Measurements from ENCODE around the gene MON2. TPM values are rescaled to one million over a fixed set of nuclear protein-coding genes. Genes with fewer than 3 reads are reported as not detected.

The MON2 gene
- total and polyA plus RNA-seq, 2 of the 13 experiments (the other 11 are each of a cell fraction or from before 2014, with no cell fraction given), result 10.5 to 24.8 TPM

DNA sequence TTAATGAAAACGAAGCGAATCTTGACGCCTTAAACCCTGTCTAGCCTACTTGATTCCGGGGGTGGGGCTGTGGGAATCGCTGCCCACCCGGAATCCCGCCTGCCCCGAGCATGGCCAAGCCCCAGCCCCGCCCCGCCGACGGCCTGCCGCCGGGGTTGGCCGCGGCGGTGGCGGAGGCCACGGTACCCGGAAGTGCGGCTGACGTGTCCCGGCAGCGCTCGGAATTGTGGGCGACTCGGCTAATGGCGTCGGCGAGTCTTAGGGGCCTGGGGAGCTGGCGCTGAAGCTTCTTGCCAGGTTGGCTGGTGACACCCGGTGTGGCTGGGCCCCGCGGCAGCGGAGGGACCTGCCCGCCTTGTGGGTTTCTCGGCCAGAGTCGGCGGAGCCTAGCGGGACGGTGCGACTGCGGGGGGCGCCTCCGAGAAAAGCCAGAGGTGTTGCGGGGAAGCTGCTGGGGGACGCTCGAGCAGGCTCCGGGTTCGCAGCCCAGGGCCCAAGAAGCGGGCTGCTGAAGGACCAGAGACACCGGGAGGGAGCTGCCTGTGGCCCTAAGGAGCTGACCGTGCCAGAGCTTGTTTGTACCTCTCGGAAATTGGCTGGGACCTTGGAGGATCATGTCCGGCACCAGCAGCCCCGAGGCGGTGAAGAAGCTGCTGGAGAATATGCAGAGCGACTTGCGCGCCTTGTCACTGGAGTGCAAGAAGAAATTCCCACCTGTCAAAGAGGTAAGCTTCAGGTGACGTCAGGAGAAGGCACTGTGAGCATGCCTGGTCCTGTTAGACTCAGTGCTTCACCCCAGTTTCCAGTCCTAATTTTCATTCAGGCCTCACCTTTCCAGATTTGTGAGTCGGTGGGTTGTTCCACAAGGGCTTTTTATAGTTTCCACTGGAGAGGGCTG is at the start of gene MON2 (continued):
- TF ChIP-seq, protein P1, sequence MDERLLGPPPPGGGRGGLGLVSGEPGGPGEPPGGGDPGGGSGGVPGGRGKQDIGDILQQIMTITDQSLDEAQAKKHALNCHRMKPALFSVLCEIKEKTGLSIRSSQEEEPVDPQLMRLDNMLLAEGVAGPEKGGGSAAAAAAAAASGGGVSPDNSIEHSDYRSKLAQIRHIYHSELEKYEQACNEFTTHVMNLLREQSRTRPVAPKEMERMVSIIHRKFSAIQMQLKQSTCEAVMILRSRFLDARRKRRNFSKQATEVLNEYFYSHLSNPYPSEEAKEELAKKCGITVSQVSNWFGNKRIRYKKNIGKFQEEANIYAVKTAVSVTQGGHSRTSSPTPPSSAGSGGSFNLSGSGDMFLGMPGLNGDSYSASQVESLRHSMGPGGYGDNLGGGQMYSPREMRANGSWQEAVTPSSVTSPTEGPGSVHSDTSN (CRISPR knock-in tag; IDR thresholded peaks at IDR 0.05), result no peak
- TF ChIP-seq CHD4 (IDR thresholded peaks at IDR 0.05; ENCODE audit: borderline replicate concordance, low read length) (no peak), KLF13 (CRISPR knock-in tag; IDR thresholded peaks at IDR 0.05) (no peak), YEATS2 (CRISPR knock-in tag; IDR thresholded peaks at IDR 0.05; ENCODE audit: borderline replicate concordance) (peak; percentile 81; the same call in 1 of the 2 replicates), RFXAP (CRISPR knock-in tag; IDR thresholded peaks at IDR 0.05; ENCODE audit: borderline replicate concordance) (0 out of 2 replicates have a peak, but pooled peaks have one; percentile 69), ZNF530 (CRISPR knock-in tag; IDR thresholded peaks at IDR 0.05; ENCODE audit: low read depth) (no peak), ZNF569 (CRISPR knock-in tag; IDR thresholded peaks at IDR 0.05; ENCODE audit: borderline replicate concordance) (no peak), MAFF (IDR thresholded peaks at IDR 0.05; ENCODE audit: low read depth, low read length) (no peak), LCORL (IDR thresholded peaks at IDR 0.05) (no peak), LCORL (CRISPR knock-in tag; IDR thresholded peaks at IDR 0.05) (peak; percentile 24; the same call in 1 of the 2 replicates), NFKBIZ (CRISPR knock-in tag; IDR thresholded peaks at IDR 0.05) (no peak), SP5 (CRISPR knock-in tag; IDR thresholded peaks at IDR 0.05; ENCODE audit: borderline replicate concordance, low read depth) (0 out of 2 replicates have a peak, but pooled peaks have one; percentile 25), MATR3 (CRISPR knock-in tag; IDR thresholded peaks at IDR 0.05) (no peak), NR3C1 (CRISPR knock-in tag; IDR thresholded peaks at IDR 0.05) (no peak), ONECUT2 (CRISPR knock-in tag; IDR thresholded peaks at IDR 0.05) (no peak), ZNF256 (CRISPR knock-in tag; conservative IDR thresholded peaks at IDR 0.05) (peak; percentile 56; the same call in 1 of the 2 replicates)
- TF ChIP-seq, protein P2, sequence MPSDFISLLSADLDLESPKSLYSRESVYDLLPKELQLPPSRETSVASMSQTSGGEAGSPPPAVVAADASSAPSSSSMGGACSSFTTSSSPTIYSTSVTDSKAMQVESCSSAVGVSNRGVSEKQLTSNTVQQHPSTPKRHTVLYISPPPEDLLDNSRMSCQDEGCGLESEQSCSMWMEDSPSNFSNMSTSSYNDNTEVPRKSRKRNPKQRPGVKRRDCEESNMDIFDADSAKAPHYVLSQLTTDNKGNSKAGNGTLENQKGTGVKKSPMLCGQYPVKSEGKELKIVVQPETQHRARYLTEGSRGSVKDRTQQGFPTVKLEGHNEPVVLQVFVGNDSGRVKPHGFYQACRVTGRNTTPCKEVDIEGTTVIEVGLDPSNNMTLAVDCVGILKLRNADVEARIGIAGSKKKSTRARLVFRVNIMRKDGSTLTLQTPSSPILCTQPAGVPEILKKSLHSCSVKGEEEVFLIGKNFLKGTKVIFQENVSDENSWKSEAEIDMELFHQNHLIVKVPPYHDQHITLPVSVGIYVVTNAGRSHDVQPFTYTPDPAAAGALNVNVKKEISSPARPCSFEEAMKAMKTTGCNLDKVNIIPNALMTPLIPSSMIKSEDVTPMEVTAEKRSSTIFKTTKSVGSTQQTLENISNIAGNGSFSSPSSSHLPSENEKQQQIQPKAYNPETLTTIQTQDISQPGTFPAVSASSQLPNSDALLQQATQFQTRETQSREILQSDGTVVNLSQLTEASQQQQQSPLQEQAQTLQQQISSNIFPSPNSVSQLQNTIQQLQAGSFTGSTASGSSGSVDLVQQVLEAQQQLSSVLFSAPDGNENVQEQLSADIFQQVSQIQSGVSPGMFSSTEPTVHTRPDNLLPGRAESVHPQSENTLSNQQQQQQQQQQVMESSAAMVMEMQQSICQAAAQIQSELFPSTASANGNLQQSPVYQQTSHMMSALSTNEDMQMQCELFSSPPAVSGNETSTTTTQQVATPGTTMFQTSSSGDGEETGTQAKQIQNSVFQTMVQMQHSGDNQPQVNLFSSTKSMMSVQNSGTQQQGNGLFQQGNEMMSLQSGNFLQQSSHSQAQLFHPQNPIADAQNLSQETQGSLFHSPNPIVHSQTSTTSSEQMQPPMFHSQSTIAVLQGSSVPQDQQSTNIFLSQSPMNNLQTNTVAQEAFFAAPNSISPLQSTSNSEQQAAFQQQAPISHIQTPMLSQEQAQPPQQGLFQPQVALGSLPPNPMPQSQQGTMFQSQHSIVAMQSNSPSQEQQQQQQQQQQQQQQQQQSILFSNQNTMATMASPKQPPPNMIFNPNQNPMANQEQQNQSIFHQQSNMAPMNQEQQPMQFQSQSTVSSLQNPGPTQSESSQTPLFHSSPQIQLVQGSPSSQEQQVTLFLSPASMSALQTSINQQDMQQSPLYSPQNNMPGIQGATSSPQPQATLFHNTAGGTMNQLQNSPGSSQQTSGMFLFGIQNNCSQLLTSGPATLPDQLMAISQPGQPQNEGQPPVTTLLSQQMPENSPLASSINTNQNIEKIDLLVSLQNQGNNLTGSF (CRISPR knock-in tag; IDR thresholded peaks at IDR 0.05), result peak; percentile 65; the same call in 1 of the 2 replicates
- TF ChIP-seq, protein P3, sequence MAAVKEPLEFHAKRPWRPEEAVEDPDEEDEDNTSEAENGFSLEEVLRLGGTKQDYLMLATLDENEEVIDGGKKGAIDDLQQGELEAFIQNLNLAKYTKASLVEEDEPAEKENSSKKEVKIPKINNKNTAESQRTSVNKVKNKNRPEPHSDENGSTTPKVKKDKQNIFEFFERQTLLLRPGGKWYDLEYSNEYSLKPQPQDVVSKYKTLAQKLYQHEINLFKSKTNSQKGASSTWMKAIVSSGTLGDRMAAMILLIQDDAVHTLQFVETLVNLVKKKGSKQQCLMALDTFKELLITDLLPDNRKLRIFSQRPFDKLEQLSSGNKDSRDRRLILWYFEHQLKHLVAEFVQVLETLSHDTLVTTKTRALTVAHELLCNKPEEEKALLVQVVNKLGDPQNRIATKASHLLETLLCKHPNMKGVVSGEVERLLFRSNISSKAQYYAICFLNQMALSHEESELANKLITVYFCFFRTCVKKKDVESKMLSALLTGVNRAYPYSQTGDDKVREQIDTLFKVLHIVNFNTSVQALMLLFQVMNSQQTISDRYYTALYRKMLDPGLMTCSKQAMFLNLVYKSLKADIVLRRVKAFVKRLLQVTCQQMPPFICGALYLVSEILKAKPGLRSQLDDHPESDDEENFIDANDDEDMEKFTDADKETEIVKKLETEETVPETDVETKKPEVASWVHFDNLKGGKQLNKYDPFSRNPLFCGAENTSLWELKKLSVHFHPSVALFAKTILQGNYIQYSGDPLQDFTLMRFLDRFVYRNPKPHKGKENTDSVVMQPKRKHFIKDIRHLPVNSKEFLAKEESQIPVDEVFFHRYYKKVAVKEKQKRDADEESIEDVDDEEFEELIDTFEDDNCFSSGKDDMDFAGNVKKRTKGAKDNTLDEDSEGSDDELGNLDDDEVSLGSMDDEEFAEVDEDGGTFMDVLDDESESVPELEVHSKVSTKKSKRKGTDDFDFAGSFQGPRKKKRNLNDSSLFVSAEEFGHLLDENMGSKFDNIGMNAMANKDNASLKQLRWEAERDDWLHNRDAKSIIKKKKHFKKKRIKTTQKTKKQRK (IDR thresholded peaks at IDR 0.05; ENCODE audit: low read length), result no peak
- TF ChIP-seq, protein P4, sequence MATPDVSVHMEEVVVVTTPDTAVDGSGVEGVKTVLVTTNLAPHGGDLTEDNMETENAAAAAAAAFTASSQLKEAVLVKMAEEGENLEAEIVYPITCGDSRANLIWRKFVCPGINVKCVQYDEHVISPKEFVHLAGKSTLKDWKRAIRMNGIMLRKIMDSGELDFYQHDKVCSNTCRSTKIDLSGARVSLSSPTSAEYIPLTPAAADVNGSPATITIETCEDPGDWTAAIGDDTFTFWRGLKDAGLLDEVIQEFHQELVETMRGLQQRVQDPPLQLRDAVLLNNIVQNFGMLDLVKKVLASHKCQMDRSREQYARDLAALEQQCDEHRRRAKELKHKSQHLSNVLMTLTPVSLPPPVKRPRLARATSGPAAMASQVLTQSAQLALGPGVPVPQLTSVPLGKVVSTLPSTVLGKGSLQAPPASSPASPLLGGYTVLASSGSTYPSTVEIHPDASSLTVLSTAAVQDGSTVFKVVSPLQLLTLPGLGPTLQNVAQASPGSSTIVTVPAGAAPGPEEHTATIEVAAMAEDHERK (CRISPR knock-in tag; IDR thresholded peaks at IDR 0.05; ENCODE audit: low read depth), result no peak
